ENCODE data around the gene TRAPPC6A. TPM values are rescaled to one million over a fixed set of nuclear protein-coding genes. Genes with fewer than 3 reads are reported as not detected.

TRAPPC6A gene
- total RNA-seq, 1 donor from 2014 or later = 86.2 TPM

DNA sequence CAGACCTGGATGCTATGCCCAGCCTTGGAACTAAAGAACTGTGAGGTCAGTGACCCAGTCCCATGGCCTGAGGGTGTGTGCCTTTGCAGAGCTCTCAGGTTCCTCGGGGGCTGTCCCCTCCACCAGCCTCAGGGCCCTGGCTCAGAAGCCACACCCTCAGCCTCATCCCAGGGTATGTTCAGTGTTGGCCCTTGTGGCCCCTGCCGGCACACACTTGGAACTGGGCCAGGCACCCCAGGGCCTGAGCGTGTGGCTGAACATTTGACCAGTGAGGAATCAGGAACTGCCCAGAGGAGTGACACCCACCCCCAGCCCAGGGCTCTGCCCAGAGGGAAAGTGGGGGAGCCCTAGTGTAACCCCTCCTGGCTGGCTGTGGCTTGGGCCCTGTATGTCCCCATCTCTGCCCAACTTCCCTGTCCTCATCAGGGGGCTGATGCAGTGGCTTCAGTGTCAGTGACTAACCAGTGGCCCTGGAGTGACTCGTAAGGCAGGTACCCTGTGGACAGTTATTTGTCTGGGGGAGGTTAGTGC lies 27.2 kb downstream of the TRAPPC6A start:
- no peak for DNase-seq (ENCODE audit: low spot score)
- peaks cover 13% of the 10 kb centered on the region for H3K4me1 Mint-ChIP-seq (ENCODE audit: unreplicated experiment)
- no peak overlapping the region for H3K27ac Mint-ChIP-seq (ENCODE audit: unreplicated experiment)
- H3K27me3 Mint-ChIP-seq (ENCODE audit: unreplicated experiment) = peaks cover 21% of the 10 kb centered on the region
- H3K36me3 Mint-ChIP-seq (ENCODE audit: low read depth, unreplicated experiment) = peaks cover 4% of the 10 kb centered on the region
- H3K9me3 Mint-ChIP-seq (ENCODE audit: unreplicated experiment) = no peaks in the 10 kb centered on the region
- no peak overlapping the region for H3K4me3 Mint-ChIP-seq (ENCODE audit: unreplicated experiment)
- TF ChIP-seq, protein P1, sequence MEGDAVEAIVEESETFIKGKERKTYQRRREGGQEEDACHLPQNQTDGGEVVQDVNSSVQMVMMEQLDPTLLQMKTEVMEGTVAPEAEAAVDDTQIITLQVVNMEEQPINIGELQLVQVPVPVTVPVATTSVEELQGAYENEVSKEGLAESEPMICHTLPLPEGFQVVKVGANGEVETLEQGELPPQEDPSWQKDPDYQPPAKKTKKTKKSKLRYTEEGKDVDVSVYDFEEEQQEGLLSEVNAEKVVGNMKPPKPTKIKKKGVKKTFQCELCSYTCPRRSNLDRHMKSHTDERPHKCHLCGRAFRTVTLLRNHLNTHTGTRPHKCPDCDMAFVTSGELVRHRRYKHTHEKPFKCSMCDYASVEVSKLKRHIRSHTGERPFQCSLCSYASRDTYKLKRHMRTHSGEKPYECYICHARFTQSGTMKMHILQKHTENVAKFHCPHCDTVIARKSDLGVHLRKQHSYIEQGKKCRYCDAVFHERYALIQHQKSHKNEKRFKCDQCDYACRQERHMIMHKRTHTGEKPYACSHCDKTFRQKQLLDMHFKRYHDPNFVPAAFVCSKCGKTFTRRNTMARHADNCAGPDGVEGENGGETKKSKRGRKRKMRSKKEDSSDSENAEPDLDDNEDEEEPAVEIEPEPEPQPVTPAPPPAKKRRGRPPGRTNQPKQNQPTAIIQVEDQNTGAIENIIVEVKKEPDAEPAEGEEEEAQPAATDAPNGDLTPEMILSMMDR (IDR thresholded peaks at IDR 0.05; ENCODE audit: unreplicated experiment) = no peak

DNA sequence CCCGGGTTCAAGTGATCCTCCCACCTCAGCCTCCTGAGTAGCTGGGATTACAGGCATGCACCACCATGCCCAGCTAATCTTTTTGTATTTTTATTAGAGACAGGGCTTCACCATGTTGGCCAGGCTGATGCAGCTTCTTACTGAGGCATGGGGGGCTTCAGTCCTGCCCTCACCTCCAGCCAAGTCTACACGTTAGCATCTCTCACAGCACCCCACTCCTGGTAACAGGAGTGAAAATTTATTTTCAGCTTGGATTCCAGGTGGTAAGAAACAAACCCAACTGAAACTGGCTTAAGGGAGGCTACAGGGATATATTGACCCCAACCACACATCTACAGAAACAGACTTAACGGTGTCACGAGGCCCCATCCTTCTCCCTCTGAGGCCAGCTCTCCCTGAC lies 27.9 kb downstream of the TRAPPC6A start:
- no peak overlapping the region for H3K4me3 Mint-ChIP-seq (ENCODE audit: unreplicated experiment)
- TF ChIP-seq, protein P1 (IDR thresholded peaks at IDR 0.05; ENCODE audit: unreplicated experiment) = no peak
- no peaks in the 10 kb centered on the region for H3K9me3 Mint-ChIP-seq (ENCODE audit: unreplicated experiment)
- H3K27ac Mint-ChIP-seq (ENCODE audit: unreplicated experiment) = no peak overlapping the region
- no peak for DNase-seq (ENCODE audit: low spot score)
- H3K36me3 Mint-ChIP-seq (ENCODE audit: low read depth, unreplicated experiment) = peaks cover 4% of the 10 kb centered on the region
- peaks cover 21% of the 10 kb centered on the region for H3K27me3 Mint-ChIP-seq (ENCODE audit: unreplicated experiment)
- H3K4me1 Mint-ChIP-seq (ENCODE audit: unreplicated experiment) = peaks cover 11% of the 10 kb centered on the region

DNA sequence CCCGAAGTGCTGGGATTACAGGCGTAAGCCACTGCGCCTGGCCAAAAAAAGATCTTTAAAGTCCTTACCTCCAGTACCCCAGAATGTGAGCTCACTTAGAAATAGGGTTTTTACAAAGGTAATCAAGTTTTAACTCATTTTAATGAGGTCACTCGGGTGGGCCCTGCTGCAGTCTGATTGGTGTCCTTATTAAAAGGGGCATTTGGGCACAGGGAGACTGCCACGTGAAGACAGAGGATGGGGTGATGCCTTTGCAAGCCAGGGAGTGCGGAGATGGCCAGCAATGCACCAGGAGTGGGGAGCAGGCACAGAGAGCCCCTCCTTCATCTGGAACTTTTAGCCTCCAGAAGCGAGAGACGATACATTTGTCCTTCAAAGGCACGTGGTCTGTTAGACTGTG lies 28.9 kb downstream of the TRAPPC6A start:
- Mint-ChIP-seq H3K27me3 (ENCODE audit: unreplicated experiment) (peaks cover 15% of the 10 kb centered on the region), H3K4me1 (ENCODE audit: unreplicated experiment) (peaks cover 7% of the 10 kb centered on the region), H3K9me3 (ENCODE audit: unreplicated experiment) (no peaks in the 10 kb centered on the region), H3K4me3 (ENCODE audit: unreplicated experiment) (peak overlapping the region; percentile 42), H3K36me3 (ENCODE audit: low read depth, unreplicated experiment) (peaks cover 4% of the 10 kb centered on the region), H3K27ac (ENCODE audit: unreplicated experiment) (no peak overlapping the region)
- TF ChIP-seq, protein P1 (IDR thresholded peaks at IDR 0.05; ENCODE audit: unreplicated experiment) = no peak
- no peak for DNase-seq (ENCODE audit: low spot score)

DNA sequence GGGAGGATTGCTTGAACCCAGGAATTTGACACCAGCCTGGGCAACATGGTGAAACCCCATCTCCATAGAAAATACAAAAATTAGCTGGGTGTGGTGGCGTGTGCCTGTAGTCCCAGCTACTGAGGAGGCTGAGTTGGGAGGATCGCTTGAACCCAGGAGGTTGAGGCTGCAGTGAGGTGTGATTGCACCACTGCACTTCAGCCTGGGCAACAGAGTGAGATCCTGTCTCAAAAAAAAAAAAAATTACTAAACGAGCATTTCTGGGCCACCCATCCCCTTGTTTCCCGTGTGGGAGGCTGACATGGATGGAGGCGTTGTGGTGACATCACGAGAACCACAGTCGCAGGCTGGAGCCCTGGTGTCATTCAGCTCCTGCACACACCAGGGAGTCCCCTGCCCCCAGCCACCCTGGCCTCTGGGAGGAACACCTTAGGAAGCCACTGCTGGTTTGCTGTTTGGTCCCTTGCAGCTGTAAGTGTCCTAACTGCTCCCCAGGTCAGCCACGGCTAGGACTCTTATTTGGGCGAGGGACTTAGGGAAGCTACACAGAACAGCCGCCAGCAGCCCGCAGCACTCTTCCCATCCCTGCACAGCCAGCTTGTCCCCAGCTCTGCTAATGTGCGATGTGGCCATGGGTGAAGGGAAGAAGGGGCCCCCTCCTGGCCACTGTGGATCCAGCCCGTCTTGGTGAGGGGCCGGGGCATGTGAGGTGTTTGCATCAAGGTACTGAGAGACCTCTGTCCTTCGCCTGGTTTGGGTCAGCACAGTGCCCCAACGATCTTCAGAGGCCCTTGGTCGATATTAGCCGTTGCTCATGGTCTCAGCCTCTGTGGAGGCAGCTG lies 30.0 kb downstream of the TRAPPC6A start:
- no peak for DNase-seq (ENCODE audit: low spot score)
- no peak overlapping the region for H3K27ac Mint-ChIP-seq (ENCODE audit: unreplicated experiment)
- TF ChIP-seq, protein P1 (IDR thresholded peaks at IDR 0.05; ENCODE audit: unreplicated experiment) = no peak
- no peak overlapping the region for H3K4me3 Mint-ChIP-seq (ENCODE audit: unreplicated experiment)
- peaks cover 3% of the 10 kb centered on the region for H3K4me1 Mint-ChIP-seq (ENCODE audit: unreplicated experiment)
- H3K27me3 Mint-ChIP-seq (ENCODE audit: unreplicated experiment) = peaks cover 12% of the 10 kb centered on the region
- H3K9me3 Mint-ChIP-seq (ENCODE audit: unreplicated experiment) = no peaks in the 10 kb centered on the region
- peaks cover 6% of the 10 kb centered on the region for H3K36me3 Mint-ChIP-seq (ENCODE audit: low read depth, unreplicated experiment)

DNA sequence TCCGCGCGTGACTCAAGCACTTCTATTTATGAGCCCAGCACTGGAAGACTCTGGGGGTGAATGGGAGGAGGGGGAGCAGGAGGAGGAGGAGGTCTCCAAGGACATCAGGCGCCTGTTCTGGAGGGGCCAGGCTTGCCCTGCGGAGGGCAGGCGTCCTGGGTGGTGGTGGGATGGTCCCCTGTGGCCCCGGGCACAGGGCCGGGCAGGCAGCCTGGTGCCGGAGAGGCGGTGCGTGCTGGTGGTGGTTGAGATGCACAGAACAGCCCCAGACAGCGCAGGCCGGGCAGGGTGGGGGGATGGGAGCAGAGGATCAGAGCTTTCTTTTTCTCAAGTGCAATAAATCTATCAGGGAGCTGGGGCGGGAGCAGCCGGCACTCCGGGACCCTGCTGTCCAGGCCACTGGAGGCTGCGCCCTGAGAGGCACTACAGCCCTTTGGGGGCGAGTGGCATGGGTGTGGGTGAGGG lies 31.3 kb downstream of the TRAPPC6A start:
- Mint-ChIP-seq H3K36me3 (ENCODE audit: low read depth, unreplicated experiment) (peaks cover 12% of the 10 kb centered on the region), H3K27me3 (ENCODE audit: unreplicated experiment) (peaks cover 12% of the 10 kb centered on the region), H3K4me1 (ENCODE audit: unreplicated experiment) (no peaks in the 10 kb centered on the region), H3K9me3 (ENCODE audit: unreplicated experiment) (no peaks in the 10 kb centered on the region), H3K4me3 (ENCODE audit: unreplicated experiment) (no peak overlapping the region), H3K27ac (ENCODE audit: unreplicated experiment) (no peak overlapping the region)
- no peak for DNase-seq (ENCODE audit: low spot score)
- TF ChIP-seq, protein P1 (IDR thresholded peaks at IDR 0.05; ENCODE audit: unreplicated experiment) = no peak
